NCI-H345 treated with DMSO at 0.1 percent for 48 hours (cell line): ENCODE results near the gene GNPTG.
A peak's percentile ranks its signal among the peaks of the same experiment; 100 is the strongest.

Experiments
- DNase-seq: peaks from one replicate; lab custom pipeline; 2025; ENCODE audit not compliant: unreplicated experiment; lab: John Stamatoyannopoulos, UW

GNPTG gene

GRCh38 chr16:1346422-1347285, 5.1 kb upstream of the GNPTG start:
- no peak for DNase-seq

- DNase-seq: no peak
Observed at GRCh38 chr16:1347286-1347855, 4.4 kb upstream of the GNPTG start.

GRCh38 chr16:1347962-1348361, 3.8 kb upstream of the GNPTG start:
- no peak for DNase-seq

- no peak for DNase-seq
Observed at GRCh38 chr16:1348441-1348840, 3.3 kb upstream of the GNPTG start.

- no peak for DNase-seq
Observed at GRCh38 chr16:1348926-1349325, 2.8 kb upstream of the GNPTG start.

- DNase-seq: no peak
Observed at GRCh38 chr16:1349351-1349750, 2.4 kb upstream of the GNPTG start.

GRCh38 chr16:1349951-1350350, 1.8 kb upstream of the GNPTG start:
- no peak for DNase-seq

GRCh38 chr16:1350691-1351090, 1.0 kb upstream of the GNPTG start:
- DNase-seq: no peak

GRCh38 chr16:1351215-1351581, 533 bp upstream of the GNPTG start:
- no peak for DNase-seq

GRCh38 chr16:1354815-1355540, 3.2 kb downstream of the GNPTG start:
- DNase-seq: no peak

GRCh38 chr16:1355591-1355990, 3.9 kb downstream of the GNPTG start:
- no peak for DNase-seq

GRCh38 chr16:1356061-1356900, 4.5 kb downstream of the GNPTG start:
- DNase-seq: no peak

- DNase-seq: no peak
Observed at GRCh38 chr16:1357906-1358566, 6.3 kb downstream of the GNPTG start.

GRCh38 chr16:1361685-1362360, 10.1 kb downstream of the GNPTG start:
- DNase-seq: no peak

- DNase-seq: no peak
Observed at GRCh38 chr16:1362807-1363206, 11.1 kb downstream of the GNPTG start.

GRCh38 chr16:1363501-1364041, 11.8 kb downstream of the GNPTG start:
- peak; percentile 12 for DNase-seq

GRCh38 chr16:1364510-1364909, 12.8 kb downstream of the GNPTG start:
- DNase-seq: no peak

GRCh38 chr16:1366060-1366711, 14.5 kb downstream of the GNPTG start:
- no peak for DNase-seq

- DNase-seq: no peak
Observed at GRCh38 chr16:1366712-1367299, 15.1 kb downstream of the GNPTG start.
